Tongue (tissue), 2 donors: Measurements from ENCODE around the gene TBXAS1. TPM values are rescaled to one million over a fixed set of nuclear protein-coding genes. Genes with fewer than 3 reads are reported as not detected.

Experiments used
- DNase-seq: peaks from one replicate; pipeline ENCODE4 v3.0.0-alpha.2; 2015
- total RNA-seq: library from RNA; depleted of rRNA; stranded (reverse); fragments of >200 nt; gene quantifications from one replicate; pipeline ENCODE4 v1.2.3, GENCODE V29; 2014

The TBXAS1 gene
- total RNA-seq, 1 donor from 2014 or later, result 7.6 TPM

DNA sequence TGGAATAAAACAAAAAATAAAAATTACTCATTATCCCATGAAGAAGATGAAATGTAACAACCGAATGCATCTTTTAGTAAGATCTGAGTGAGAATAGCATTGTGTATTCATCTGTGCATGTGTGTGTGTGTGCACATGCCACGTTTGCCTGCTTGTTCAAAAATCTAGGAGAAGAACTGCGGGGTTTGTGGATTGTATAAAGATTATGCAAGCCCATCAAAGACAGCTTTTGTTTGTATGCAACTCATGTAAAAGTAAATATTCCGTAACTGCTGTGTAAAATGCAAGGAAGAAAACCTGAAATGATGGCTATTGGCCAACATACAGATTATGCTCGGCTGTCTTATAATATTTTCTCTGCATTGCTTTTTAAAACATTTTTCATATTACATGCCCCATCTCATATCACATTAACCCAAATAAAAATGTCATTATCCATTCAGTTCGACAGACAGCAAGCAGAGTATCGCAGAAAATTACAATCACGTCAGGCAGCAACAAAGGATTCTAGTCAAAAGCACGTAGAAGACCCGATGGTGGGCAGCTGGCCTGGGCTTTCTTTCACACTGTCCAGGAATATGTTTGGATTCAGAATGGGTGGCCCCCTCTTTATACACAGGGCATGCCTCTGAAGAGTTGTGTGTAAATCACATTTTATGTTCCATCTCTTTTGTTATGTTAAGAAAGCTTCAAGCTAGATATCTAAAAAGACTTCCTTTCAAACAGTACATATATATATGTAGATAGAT, 119.7 kb downstream of the TBXAS1 start:
- DNase-seq, result no peak

- no peak for DNase-seq
Observed at GRCh38 chr7:139949629-139950028, 120.6 kb downstream of the TBXAS1 start.

GRCh38 chr7:139950881-139951525, 121.9 kb downstream of the TBXAS1 start:
- no peak for DNase-seq

- DNase-seq, result no peak
Observed at GRCh38 chr7:139953229-139953628, 124.2 kb downstream of the TBXAS1 start.

- no peak for DNase-seq
Observed at GRCh38 chr7:139955109-139955820, 126.2 kb downstream of the TBXAS1 start.

DNA sequence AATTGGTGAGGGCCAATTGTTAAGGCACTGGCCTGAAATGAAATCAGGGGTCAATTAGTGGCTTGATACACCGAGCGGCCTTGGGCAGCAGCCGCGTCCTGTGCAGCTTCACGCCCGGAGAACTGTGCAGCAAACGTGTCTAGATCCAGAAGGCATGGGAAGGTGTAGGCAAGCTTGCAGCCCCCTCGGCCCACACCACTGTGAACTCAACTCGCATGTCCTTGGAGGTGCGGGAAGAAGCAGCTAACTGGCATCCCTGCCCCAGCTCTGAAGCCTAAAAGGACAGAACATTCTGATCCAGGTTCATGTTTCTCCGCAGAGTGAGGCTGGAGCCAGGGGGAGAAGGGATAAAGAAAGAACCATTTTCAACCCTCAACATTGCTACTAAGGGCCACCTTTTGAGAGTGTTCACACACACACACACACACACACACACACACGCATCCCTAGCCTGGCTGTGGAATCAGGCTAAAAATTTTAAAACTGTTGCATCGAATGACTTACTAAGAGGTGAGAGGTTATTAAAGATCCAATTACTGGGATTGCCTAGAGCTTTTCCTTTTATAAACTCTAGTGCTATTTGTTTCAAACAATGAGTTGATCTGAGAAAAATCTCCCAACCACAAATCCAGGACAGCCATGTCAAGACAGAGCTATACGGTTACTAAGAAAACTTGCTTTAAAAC, 129.7 kb downstream of the TBXAS1 start:
- peak; percentile 53 for DNase-seq

- no peak for DNase-seq
Observed at GRCh38 chr7:139959285-139959628, 130.2 kb downstream of the TBXAS1 start.

DNA sequence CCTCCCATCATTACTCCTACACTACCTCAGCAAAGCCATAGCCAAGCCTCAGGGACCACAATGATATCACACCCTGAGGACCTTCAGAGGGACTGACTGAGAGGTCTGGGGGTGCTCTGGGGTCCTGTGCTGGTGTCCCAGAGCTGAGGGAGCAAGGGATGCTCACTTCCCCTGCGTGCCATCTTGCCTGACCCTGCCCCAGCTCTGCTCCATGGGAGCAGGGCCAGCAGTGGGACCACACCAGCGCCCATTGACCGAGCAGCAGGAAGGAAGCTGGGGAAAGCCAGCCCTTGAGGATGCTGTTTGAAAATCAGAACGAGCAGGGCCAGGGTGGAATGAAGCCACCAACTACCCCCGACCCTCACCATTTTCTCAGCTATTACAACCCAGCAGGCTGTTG, 130.7 kb downstream of the TBXAS1 start:
- DNase-seq, result no peak

- DNase-seq, result no peak
Observed at GRCh38 chr7:139960157-139960556, 131.1 kb downstream of the TBXAS1 start.

DNA sequence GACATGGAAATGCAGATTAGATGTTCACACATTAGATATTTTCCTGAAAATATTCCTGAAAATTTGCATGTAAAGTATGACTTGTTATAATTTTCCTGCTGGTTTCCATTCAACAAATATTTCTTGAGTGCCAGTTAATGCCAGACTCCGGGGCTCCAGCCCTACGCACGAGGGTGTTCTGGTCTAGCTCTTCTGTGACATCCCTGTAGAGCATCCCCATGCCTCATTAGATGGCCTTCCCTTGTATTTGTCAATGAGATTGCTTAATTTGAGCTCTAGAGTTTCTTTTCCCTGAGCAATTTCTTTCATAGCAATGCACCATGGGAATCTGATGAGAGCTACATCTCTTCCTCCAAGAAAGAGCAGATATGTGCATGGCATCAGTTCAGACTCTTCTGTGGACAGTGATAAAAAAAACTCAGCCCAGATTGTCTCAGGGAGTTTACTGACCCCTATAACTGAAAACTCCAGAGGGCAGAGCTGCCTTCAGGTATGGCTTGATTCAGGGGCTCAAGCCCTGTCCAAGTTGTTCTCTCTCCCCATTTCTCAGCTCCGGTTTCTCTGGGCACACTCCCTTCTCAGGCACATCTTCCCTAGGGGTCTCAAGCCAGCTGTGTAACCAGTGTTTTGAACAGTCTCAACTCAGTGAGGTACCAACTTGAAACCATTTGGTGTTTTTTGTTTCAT, 137.0 kb downstream of the TBXAS1 start:
- no peak for DNase-seq

- no peak for DNase-seq
Observed at GRCh38 chr7:139966949-139967348, 137.9 kb downstream of the TBXAS1 start.

DNA sequence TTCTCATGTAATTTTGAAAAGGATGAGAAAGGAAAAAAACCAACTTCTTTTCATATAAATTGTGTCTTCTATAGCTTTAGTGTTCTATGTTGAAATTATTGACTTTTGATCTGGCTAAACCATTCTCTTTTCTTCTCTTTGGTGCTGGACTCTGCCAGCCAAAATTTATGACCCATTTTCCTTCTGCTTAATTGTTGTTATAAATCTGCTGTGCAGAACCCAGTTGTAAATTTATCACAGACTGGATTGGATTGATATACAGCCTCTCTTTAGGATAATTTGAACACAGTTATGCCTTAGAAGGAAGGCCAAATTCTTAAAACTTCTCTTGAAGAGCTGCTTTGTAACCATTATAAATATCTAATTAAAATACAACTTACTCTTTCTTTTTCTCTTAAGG, 139.9 kb downstream of the TBXAS1 start:
- DNase-seq, result no peak

DNA sequence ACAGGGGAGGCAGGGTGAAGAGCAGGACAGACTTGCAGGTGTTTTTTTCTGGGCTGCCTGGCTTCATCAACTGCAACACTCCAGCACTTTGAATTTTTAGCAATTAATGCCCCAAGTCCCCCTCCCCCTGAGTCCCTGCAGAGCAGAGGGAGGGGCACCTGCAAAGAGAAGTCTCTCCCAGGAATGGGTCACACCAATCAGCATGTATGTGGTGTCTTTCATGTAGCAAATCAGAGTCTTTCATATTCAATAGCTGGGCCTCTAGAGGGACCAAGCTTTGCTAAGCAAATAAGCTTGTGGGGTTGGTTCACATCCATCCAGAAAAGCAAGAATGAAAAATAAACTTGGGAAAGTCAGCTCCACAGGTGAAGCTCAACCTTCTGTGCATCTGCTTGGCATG, 143.0 kb downstream of the TBXAS1 start:
- no peak for DNase-seq

DNA sequence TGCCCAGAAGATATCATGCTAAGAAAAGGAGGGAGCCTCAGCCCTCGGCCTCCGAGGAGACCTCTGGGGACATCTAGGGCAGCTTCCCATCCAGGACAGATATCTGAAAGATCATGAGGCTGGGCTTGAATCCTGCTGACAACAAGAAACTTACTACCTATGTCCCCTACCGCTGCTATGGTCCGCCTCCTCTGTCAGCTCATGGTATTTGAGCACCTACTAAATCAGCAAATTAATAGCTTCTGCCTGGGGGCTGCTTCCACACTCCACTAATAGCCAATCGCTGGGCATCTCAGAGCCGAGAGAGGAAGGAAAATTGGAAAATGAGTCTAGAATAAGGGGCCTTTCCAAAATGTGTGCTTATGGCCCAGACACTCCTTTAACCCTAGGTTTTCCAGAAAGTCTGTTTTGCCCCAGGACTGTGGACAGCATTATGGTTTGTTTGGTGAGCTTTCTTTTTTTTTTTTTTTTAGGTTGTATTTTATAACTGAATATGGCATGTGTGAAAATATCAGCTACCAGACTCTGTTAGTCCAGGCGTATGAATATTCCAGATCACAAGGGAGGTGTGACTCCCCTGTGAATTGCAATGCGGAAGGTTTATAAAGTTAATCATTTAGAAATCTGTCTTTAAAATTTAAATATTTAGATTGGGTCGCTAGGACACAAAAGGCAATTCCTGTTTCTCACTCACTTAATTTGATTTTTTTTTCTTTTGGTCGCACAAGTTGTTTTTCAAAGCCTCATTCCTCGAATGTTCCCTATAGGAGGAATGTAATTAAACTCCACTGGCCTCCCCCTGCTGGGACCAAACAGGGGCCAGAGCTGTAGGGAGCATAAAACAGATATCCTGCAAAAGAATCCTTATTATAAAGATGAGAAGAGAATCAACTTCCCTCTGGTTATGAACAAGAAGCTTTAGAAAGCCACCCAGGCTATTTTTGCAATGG, 144.3 kb downstream of the TBXAS1 start:
- no peak for DNase-seq

- no peak for DNase-seq
Observed at GRCh38 chr7:139974179-139974811, 145.2 kb downstream of the TBXAS1 start.

- no peak for DNase-seq
Observed at GRCh38 chr7:139976055-139976837, 147.2 kb downstream of the TBXAS1 start.

GRCh38 chr7:139976838-139977656, 148.0 kb downstream of the TBXAS1 start:
- DNase-seq, result no peak

DNA sequence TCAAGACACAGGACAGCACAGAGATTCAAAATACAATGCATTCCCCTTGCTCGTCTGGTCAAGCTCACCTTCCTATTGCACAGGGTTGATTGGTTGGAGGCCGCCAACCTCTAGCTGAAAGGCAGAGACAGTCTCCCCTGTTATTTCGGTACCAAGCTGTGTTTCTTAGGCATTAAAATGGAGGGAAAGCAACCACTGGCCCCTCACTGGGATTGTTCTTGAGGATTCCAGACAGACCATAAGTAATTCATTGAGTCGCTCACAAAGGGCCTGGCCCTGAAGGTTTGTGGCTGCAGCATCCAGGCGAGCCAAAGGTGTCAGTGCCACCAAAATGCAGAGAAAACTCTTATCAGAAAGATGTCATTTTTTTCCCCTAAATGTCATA, 152.4 kb downstream of the TBXAS1 start:
- DNase-seq, result no peak
